GM12878 (cell line): ENCODE data around the gene EXO5. TPM values are rescaled to one million over a fixed set of nuclear protein-coding genes. Genes with fewer than 3 reads are reported as not detected.
A peak's percentile ranks its signal among the peaks of the same experiment; 100 is the strongest.

Experiments used
- ATAC-seq: fragments of 200-7000 bp; cut with Tn5 transposase; 3 replicates; pipeline ENCODE4 v1.9.1; 2020; ENCODE audit warnings: mild to moderate bottlenecking, moderate library complexity
- BruUV-seq: library from RNA; stranded (reverse); fragments of 400-500 nt; replicated peaks from 2 replicates; lab custom pipeline; 2021; lab: Mats Ljungman, UMichigan
- CTCF ChIA-PET: fragments of 300-600 bp; sonication (Branson Sonifier 250); formaldehyde crosslinking; extraction: SDS; loops from one replicate; lab custom pipeline; 2021; ENCODE audit warnings: inconsistent platforms; lab: Yijun Ruan, JAX
- POLR2A ChIA-PET: fragments of 350-600 bp; formaldehyde crosslinking; extraction: SDS; loops from one replicate; lab custom pipeline; 2021; ENCODE audit warnings: inconsistent platforms; lab: Charles Lee
- RAD21 ChIA-PET: fragments of 300-600 bp; sonication (Branson Sonifier 250); formaldehyde crosslinking; loops from one replicate; lab custom pipeline; 2023; ENCODE audit warnings: antibody characterized with exemption; ENCODE audit not compliant: unreplicated experiment; lab: Charles Lee
- SMC1A ChIA-PET: fragments of 300-600 bp; sonication (Branson Sonifier 250); formaldehyde crosslinking; loops from one replicate; lab custom pipeline; 2023; ENCODE audit not compliant: unreplicated experiment, uncharacterized antibody; lab: Charles Lee
- DNase-seq: peaks from one replicate; pipeline ENCODE4 v3.0.0-alpha.2; 2011; ENCODE audit warnings: low read depth, low spot score
- FAIRE-seq: peaks from 3 replicates; lab custom pipeline; 2011; peaks lifted over from hg19 to GRCh38; lab: Jason Lieb, UNC
- H2AFZ ChIP-seq: 2 replicates; pipeline ENCODE4 v1.6.0; 2011; ENCODE audit warnings: low read depth, low read length, control low read depth; ENCODE audit not compliant: control insufficient read depth
- H3K27ac ChIP-seq: 2 replicates; pipeline ENCODE4 v1.5.1; 2011; ENCODE audit warnings: control low read depth; ENCODE audit not compliant: control insufficient read depth, insufficient read depth
- H3K27me3 ChIP-seq, 2 experiments: replicated peaks in 1 of 2; 2 replicates each; pipeline versions ENCODE4 v1.6.0 to v1.6.1; 2011; ENCODE audit warnings: low read length in 1 of 2; ENCODE audit not compliant: control insufficient read depth in 2 of 2, insufficient read depth in 2 of 2
- H3K36me3 ChIP-seq, 2 experiments: 2 replicates each; pipeline ENCODE4 v1.5.1; 2011; ENCODE audit warnings: low read length in 1 of 2; ENCODE audit not compliant: control insufficient read depth in 2 of 2, insufficient read depth in 2 of 2
- H3K4me1 ChIP-seq: 2 replicates; pipeline ENCODE4 v1.6.1; 2011; ENCODE audit warnings: mild to moderate bottlenecking, low read length, moderate library complexity, mixed read lengths; ENCODE audit not compliant: control insufficient read depth, insufficient read depth
- H3K4me2 ChIP-seq: 2 replicates; pipeline ENCODE4 v1.6.0; 2011; ENCODE audit warnings: control low read depth; ENCODE audit not compliant: control insufficient read depth, insufficient read depth
- H3K4me3 ChIP-seq: fragments of 200-600 bp; sonication (generic); 2 replicates; pipeline ENCODE4 v1.5.1; 2016
- H3K79me2 ChIP-seq: 2 replicates; pipeline ENCODE4 v1.6.0; 2011; ENCODE audit warnings: low read length; ENCODE audit not compliant: control insufficient read depth, insufficient read depth
- H3K9ac ChIP-seq: 2 replicates; pipeline ENCODE4 v1.8.0; 2011; ENCODE audit warnings: low read length, control low read depth, mixed read lengths; ENCODE audit not compliant: control insufficient read depth, insufficient read depth
- H3K9me3 ChIP-seq: replicated peaks from 3 replicates; pipeline ENCODE4 v1.5.1; 2011; ENCODE audit warnings: mild to moderate bottlenecking, low read length; ENCODE audit not compliant: control insufficient read depth, insufficient read depth
- H4K20me1 ChIP-seq: 2 replicates; pipeline ENCODE4 v1.6.0; 2011; ENCODE audit not compliant: control insufficient read depth, insufficient read depth
- DPF2 ChIP-seq: fragments of 450-650 bp; IDR thresholded peaks from 2 replicates; pipeline ENCODE4 v1.6.1; 2017; ENCODE audit warnings: mild to moderate bottlenecking
- ETV6 ChIP-seq, 2 experiments: fragments of 450-650 bp in 1 of 2; IDR thresholded peaks in 1 of 2; conservative IDR thresholded peaks in 1 of 2; 2 replicates each; pipeline ENCODE4 v1.6.1; 2014; ENCODE audit warnings: antibody characterized with exemption in 1 of 2, borderline replicate concordance in 1 of 2, low read depth in 1 of 2, mild to moderate bottlenecking in 1 of 2, moderate library complexity in 1 of 2
- FOS ChIP-seq: IDR thresholded peaks from 3 replicates; pipeline ENCODE4 v1.6.1; 2011; ENCODE audit warnings: borderline replicate concordance; ENCODE audit not compliant: insufficient read length; ENCODE audit errors: extremely low read depth
- HDGF ChIP-seq: fragments of 450-650 bp; IDR thresholded peaks from 2 replicates; pipeline ENCODE4 v1.6.1; 2016; ENCODE audit warnings: antibody characterized with exemption
- JUNB ChIP-seq: IDR thresholded peaks from 2 replicates; pipeline ENCODE4 v1.6.1; 2016; ENCODE audit warnings: antibody characterized with exemption, mild to moderate bottlenecking
- NFXL1 ChIP-seq: fragments of 450-650 bp; IDR thresholded peaks from 2 replicates; pipeline ENCODE4 v1.6.1; 2017; ENCODE audit warnings: antibody characterized with exemption, mild to moderate bottlenecking, borderline replicate concordance
- NR2F1 ChIP-seq: fragments of 450-650 bp; conservative IDR thresholded peaks from 2 replicates; pipeline ENCODE4 v1.6.1; 2017; ENCODE audit warnings: mild to moderate bottlenecking
- RAD21 ChIP-seq: IDR thresholded peaks from 2 replicates; pipeline ENCODE4 v1.6.1; 2011; ENCODE audit warnings: mild to moderate bottlenecking, low read depth, low read length, moderate library complexity; ENCODE audit not compliant: insufficient read depth
- YY1 ChIP-seq: IDR thresholded peaks from 2 replicates; pipeline ENCODE4 v1.6.1; 2011; ENCODE audit warnings: low read depth, mild to moderate bottlenecking, low read length
- WGBS: methylation state at CpG from one replicate; pipeline ENCODE4 v1.1.6; 2016; ENCODE audit warnings: low lambda C conversion rate; ENCODE audit not compliant: insufficient replicate concordance, insufficient coverage; ENCODE audit errors: missing lambda C conversion rate; 5-methylcytosine and 5-hydroxymethylcytosine counted together
- in situ Hi-C: fragments of 300-500 bp; cut with MboI; formaldehyde crosslinking; loops from 9 replicates; pipeline ENCODE4 v1.14.3; 2018; ENCODE audit warnings: mixed read lengths
- intact Hi-C: fragments of 100-400 bp; cut with micrococcal nuclease; formaldehyde crosslinking; loops from one replicate; pipeline ENCODE4 v1.14.2; 2022; ENCODE audit not compliant: unreplicated experiment
- polyA plus RNA-seq, 11 experiments: library from polyadenylated mRNA; depleted of rRNA in 4 of 11; unstranded in 6 of 11; stranded (reverse) in 5 of 11; fragments of >200 nt; fragmentation: Nextera tagmentation in 4 of 11; fragmentation: Illumina TruSeq in 1 of 11; extraction: Ambion mirVana in 4 of 11; extraction: Trizol in 1 of 11; gene quantifications; 1 replicate in 1 of 11; 2 replicates in 10 of 11; pipeline versions ENCODE4 v1.2.1 to v1.2.3, GENCODE V29; 2011 to 2016; ENCODE audit warnings: inconsistent platforms in 2 of 11, missing spikeins in 2 of 11, low read depth in 1 of 11
- total RNA-seq, 4 experiments: library from RNA; depleted of rRNA in 3 of 4; stranded (reverse); fragments of >200 nt in 3 of 4; fragmentation: Illumina TruSeq in 1 of 4; extraction: Trizol in 1 of 4; gene quantifications; 2 replicates each; pipeline versions ENCODE4 v1.2.1 to v1.2.3, GENCODE V29; 2013 to 2021
- TF ChIP-seq, protein P1 (sequence below): IDR thresholded peaks from 2 replicates; pipeline ENCODE4 v1.6.1; 2012; ENCODE audit warnings: low read depth, low read length, improper control_type of control experiment
- TF ChIP-seq, protein P2 (sequence below): fragments of 450-650 bp; IDR thresholded peaks from 2 replicates; pipeline ENCODE4 v1.6.1; 2016; ENCODE audit warnings: mild to moderate bottlenecking, moderate library complexity, borderline replicate concordance
- TF ChIP-seq, protein P3 (sequence below): fragments of 450-650 bp; IDR thresholded peaks from 2 replicates; pipeline ENCODE4 v1.6.1; 2017; ENCODE audit warnings: borderline replicate concordance
- TF ChIP-seq, protein P4 (sequence below): IDR thresholded peaks from 2 replicates; pipeline ENCODE4 v1.6.1; 2012; ENCODE audit warnings: improper control_type of control experiment, low read depth, low read length; ENCODE audit not compliant: insufficient replicate concordance

EXO5 gene
- total and polyA plus RNA-seq, 10 of the 15 experiments (the other 5 are each of a cell fraction or from before 2014, with no cell fraction given): 2.1 to 10.1 (median 8.5) TPM

DNA sequence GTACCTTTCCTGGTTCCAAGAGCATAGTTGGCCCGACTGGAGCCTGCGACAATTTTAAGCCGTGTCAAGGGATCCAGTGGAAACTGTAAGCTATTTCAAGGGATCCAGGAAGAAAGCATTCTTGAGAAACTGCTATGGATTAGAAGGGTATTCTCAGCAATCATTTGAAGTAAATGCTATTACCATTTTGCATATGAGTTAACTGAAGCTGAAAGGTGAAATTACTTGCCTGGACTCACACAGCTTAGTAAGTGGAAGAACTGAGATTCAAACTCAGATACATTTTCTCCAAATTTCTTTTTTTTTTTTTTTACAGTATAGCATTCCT is 23.5 kb downstream of the EXO5 start:
- Histone ChIP-seq H3K27ac (peak overlapping the region; percentile 77), H3K79me2 (peaks cover 3% of the 10 kb centered on the region), H3K9ac (peak overlapping the region; percentile 83), H3K9me3 (no peaks in the 10 kb centered on the region; the same call in 2 of the 3 replicates), H3K4me1 (peaks cover 6% of the 10 kb centered on the region), H3K27me3 (no peaks in the 10 kb centered on the region), H3K4me2 (peak overlapping the region; percentile 99), H3K36me3 (no peaks in the 10 kb centered on the region), H2AFZ (peak overlapping the region; percentile 99), H4K20me1 (no peaks in the 10 kb centered on the region), H3K4me3 (peak overlapping the region; percentile 71)
- intact Hi-C loops (loop anchor here (2.0 to 5.0 kb wide), 2 partner anchors 319 to 420 kb away; no protein-coding TSS in a partner anchor), in situ Hi-C loops (no loop called here)
- DNase-seq: no peak
- WGBS: 0% methylated on average over 3 of the region's 3 CpGs
- ChIA-PET CTCF (interaction anchor here (0.5 to 3.4 kb wide), 50 partner anchors 11 to 1785 kb away, joined by 3 to 38 read pairs (median 7); partner anchors contain the start of genes EXO5, NFYC, SMAP2 and ZFP69), RAD21 (interaction anchor here (0.6 to 2.1 kb wide), 16 partner anchors 55 to 472 kb away, joined by 3 to 10 read pairs (median 4); partner anchors contain the start of genes NFYC, ZFP69 and ZFP69B), POLR2A (interaction anchor here (0.5 to 1.7 kb wide), 10 partner anchors 54 to 1471 kb away, joined by 3 to 7 read pairs (median 3); partner anchors contain the start of genes NFYC and ZFP69B), SMC1A (interaction anchor here (0.6 to 2.3 kb wide), 29 partner anchors 9 to 471 kb away, joined by 3 to 9 read pairs (median 3); partner anchors contain the start of genes EXO5, NFYC, SMAP2 and ZFP69B)
- no peak for FAIRE-seq
- BruUV-seq: no TSS peak
- peak; percentile 16 for ATAC-seq
- TF ChIP-seq JUNB (no peak), NFXL1 (no peak), ETV6 (conservative IDR thresholded peaks at IDR 0.05 in 1 of 2, IDR thresholded peaks at IDR 0.05 in 1 of 2; ENCODE audit: borderline replicate concordance in 1 of 2, low read depth in 1 of 2) (no peak), NR2F1 (no peak; the same call in 1 of the 2 replicates), FOS (no peak), YY1 (no peak), DPF2 (no peak), RAD21 (no peak), HDGF (no peak)
- TF ChIP-seq, protein P1, sequence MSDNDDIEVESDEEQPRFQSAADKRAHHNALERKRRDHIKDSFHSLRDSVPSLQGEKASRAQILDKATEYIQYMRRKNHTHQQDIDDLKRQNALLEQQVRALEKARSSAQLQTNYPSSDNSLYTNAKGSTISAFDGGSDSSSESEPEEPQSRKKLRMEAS: no peak
- TF ChIP-seq, protein P2, sequence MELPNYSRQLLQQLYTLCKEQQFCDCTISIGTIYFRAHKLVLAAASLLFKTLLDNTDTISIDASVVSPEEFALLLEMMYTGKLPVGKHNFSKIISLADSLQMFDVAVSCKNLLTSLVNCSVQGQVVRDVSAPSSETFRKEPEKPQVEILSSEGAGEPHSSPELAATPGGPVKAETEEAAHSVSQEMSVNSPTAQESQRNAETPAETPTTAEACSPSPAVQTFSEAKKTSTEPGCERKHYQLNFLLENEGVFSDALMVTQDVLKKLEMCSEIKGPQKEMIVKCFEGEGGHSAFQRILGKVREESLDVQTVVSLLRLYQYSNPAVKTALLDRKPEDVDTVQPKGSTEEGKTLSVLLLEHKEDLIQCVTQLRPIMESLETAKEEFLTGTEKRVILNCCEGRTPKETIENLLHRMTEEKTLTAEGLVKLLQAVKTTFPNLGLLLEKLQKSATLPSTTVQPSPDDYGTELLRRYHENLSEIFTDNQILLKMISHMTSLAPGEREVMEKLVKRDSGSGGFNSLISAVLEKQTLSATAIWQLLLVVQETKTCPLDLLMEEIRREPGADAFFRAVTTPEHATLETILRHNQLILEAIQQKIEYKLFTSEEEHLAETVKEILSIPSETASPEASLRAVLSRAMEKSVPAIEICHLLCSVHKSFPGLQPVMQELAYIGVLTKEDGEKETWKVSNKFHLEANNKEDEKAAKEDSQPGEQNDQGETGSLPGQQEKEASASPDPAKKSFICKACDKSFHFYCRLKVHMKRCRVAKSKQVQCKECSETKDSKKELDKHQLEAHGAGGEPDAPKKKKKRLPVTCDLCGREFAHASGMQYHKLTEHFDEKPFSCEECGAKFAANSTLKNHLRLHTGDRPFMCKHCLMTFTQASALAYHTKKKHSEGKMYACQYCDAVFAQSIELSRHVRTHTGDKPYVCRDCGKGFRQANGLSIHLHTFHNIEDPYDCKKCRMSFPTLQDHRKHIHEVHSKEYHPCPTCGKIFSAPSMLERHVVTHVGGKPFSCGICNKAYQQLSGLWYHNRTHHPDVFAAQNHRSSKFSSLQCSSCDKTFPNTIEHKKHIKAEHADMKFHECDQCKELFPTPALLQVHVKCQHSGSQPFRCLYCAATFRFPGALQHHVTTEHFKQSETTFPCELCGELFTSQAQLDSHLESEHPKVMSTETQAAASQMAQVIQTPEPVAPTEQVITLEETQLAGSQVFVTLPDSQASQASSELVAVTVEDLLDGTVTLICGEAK: no peak
- TF ChIP-seq, protein P3, sequence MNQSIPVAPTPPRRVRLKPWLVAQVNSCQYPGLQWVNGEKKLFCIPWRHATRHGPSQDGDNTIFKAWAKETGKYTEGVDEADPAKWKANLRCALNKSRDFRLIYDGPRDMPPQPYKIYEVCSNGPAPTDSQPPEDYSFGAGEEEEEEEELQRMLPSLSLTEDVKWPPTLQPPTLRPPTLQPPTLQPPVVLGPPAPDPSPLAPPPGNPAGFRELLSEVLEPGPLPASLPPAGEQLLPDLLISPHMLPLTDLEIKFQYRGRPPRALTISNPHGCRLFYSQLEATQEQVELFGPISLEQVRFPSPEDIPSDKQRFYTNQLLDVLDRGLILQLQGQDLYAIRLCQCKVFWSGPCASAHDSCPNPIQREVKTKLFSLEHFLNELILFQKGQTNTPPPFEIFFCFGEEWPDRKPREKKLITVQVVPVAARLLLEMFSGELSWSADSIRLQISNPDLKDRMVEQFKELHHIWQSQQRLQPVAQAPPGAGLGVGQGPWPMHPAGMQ: no peak
- TF ChIP-seq, protein P4, sequence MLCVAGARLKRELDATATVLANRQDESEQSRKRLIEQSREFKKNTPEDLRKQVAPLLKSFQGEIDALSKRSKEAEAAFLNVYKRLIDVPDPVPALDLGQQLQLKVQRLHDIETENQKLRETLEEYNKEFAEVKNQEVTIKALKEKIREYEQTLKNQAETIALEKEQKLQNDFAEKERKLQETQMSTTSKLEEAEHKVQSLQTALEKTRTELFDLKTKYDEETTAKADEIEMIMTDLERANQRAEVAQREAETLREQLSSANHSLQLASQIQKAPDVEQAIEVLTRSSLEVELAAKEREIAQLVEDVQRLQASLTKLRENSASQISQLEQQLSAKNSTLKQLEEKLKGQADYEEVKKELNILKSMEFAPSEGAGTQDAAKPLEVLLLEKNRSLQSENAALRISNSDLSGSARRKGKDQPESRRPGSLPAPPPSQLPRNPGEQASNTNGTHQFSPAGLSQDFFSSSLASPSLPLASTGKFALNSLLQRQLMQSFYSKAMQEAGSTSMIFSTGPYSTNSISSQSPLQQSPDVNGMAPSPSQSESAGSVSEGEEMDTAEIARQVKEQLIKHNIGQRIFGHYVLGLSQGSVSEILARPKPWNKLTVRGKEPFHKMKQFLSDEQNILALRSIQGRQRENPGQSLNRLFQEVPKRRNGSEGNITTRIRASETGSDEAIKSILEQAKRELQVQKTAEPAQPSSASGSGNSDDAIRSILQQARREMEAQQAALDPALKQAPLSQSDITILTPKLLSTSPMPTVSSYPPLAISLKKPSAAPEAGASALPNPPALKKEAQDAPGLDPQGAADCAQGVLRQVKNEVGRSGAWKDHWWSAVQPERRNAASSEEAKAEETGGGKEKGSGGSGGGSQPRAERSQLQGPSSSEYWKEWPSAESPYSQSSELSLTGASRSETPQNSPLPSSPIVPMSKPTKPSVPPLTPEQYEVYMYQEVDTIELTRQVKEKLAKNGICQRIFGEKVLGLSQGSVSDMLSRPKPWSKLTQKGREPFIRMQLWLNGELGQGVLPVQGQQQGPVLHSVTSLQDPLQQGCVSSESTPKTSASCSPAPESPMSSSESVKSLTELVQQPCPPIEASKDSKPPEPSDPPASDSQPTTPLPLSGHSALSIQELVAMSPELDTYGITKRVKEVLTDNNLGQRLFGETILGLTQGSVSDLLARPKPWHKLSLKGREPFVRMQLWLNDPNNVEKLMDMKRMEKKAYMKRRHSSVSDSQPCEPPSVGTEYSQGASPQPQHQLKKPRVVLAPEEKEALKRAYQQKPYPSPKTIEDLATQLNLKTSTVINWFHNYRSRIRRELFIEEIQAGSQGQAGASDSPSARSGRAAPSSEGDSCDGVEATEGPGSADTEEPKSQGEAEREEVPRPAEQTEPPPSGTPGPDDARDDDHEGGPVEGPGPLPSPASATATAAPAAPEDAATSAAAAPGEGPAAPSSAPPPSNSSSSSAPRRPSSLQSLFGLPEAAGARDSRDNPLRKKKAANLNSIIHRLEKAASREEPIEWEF: no peak
